HCT116 (cell line): Measurements from ENCODE around the gene PPP1R2C. TPM values are rescaled to one million over a fixed set of nuclear protein-coding genes. Genes with fewer than 3 reads are reported as not detected.

Source experiments
- ATAC-seq: fragments of 200-7000 bp; cut with Tn5 transposase; 2 replicates; pipeline ENCODE4 v1.9.1; 2020; ENCODE audit warnings: mild to moderate bottlenecking, moderate library complexity
- BruUV-seq: library from RNA; stranded (reverse); fragments of 400-500 nt; replicated peaks from 2 replicates; lab custom pipeline; 2021; lab: Mats Ljungman, UMichigan
- CTCF ChIA-PET: fragments of 300-600 bp; sonication (Branson Sonifier 250); formaldehyde crosslinking; loops from one replicate; lab custom pipeline; 2021; ENCODE audit warnings: antibody characterized with exemption; lab: Charles Lee
- POLR2A ChIA-PET: fragments of 300-600, 350-600 bp; sonication (Branson Sonifier 250); formaldehyde crosslinking; loops from one replicate; lab custom pipeline; 2021; ENCODE audit warnings: antibody characterized with exemption; lab: Charles Lee
- RAD21 ChIA-PET, 2 experiments: fragments of 300-600 bp; sonication (Branson Sonifier 250); formaldehyde crosslinking; loops; one replicate each; lab custom pipeline; 2023; ENCODE audit warnings: low total read pairs in 2 of 2; ENCODE audit not compliant: uncharacterized antibody in 2 of 2, unreplicated experiment in 2 of 2, low non-redundant PET in 1 of 2; lab: Charles Lee
- DNase-seq: peaks from one replicate; pipeline ENCODE4 v3.0.0-alpha.2; 2010; ENCODE audit warnings: low read depth, low spot score
- H2AFZ ChIP-seq: fragments of 200-600 bp; shearing (Covaris generic), sonication (generic); 2 replicates; pipeline ENCODE4 v1.6.1; 2017; ENCODE audit warnings: low read depth, mixed run types, mixed read lengths, antibody characterized with exemption, low read length; ENCODE audit not compliant: poor library complexity, severe bottlenecking
- H3K27ac ChIP-seq: 2 replicates; pipeline ENCODE4 v1.5.1; 2012; ENCODE audit warnings: low read depth, low read length
- H3K27me3 ChIP-seq: fragments of 200-600 bp; sonication (generic); 2 replicates; pipeline ENCODE4 v1.6.1; 2016; ENCODE audit warnings: mixed run types, low read length, mixed read lengths; ENCODE audit not compliant: insufficient read depth
- H3K36me3 ChIP-seq, 2 experiments: fragments of 200-500 bp in 1 of 2; fragments of 200-600 bp in 1 of 2; sonication (Bioruptor generic) in 1 of 2; sonication (generic) in 1 of 2; 2 replicates each; pipeline versions ENCODE4 v1.5.1 to v1.6.1; 2014 to 2016; ENCODE audit warnings: low read length in 2 of 2, inconsistent platforms in 1 of 2, mixed read lengths in 1 of 2, mixed run types in 1 of 2; ENCODE audit not compliant: insufficient read depth in 2 of 2, control insufficient read depth in 1 of 2
- H3K4me1 ChIP-seq, 2 experiments: fragments of 200-600 bp in 1 of 2; sonication (generic) in 1 of 2; 2 replicates each; pipeline versions ENCODE4 v1.5.1 to v1.6.1; 2012 to 2017; ENCODE audit warnings: low read length in 2 of 2, inconsistent platforms in 1 of 2, mild to moderate bottlenecking in 1 of 2, mixed read lengths in 1 of 2, mixed run types in 1 of 2, moderate library complexity in 1 of 2; ENCODE audit not compliant: insufficient read depth in 2 of 2, control insufficient read depth in 1 of 2
- H3K4me2 ChIP-seq: fragments of 200-600 bp; sonication (generic); 2 replicates; pipeline ENCODE4 v1.6.1; 2017; ENCODE audit warnings: mixed run types, low read length, mixed read lengths
- H3K4me3 ChIP-seq, 2 experiments: fragments of 200-600 bp in 1 of 2; sonication (generic) in 1 of 2; replicated peaks in 1 of 2; 2 replicates each; pipeline ENCODE4 v1.5.1; 2011 to 2016; ENCODE audit warnings: low read length in 2 of 2, control low read depth in 1 of 2, low read depth in 1 of 2, mild to moderate bottlenecking in 1 of 2, mixed read lengths in 1 of 2, mixed run types in 1 of 2
- H3K79me2 ChIP-seq: fragments of 200-600 bp; sonication (generic); 2 replicates; pipeline ENCODE4 v1.6.1; 2017; ENCODE audit warnings: mild to moderate bottlenecking, mixed run types, low read length, moderate library complexity, mixed read lengths; ENCODE audit not compliant: insufficient read depth
- H3K9ac ChIP-seq: fragments of 200-600 bp; sonication (generic); 2 replicates; pipeline ENCODE4 v1.6.1; 2016; ENCODE audit warnings: low read length, mixed read lengths
- H3K9me2 ChIP-seq: fragments of 200-600 bp; sonication (generic), shearing (Covaris generic); 2 replicates; pipeline ENCODE4 v1.6.1; 2017; ENCODE audit warnings: mixed run types, mild to moderate bottlenecking, moderate library complexity; ENCODE audit not compliant: insufficient read depth
- H3K9me3 ChIP-seq, 2 experiments: fragments of 200-500 bp in 1 of 2; fragments of 200-600 bp in 1 of 2; sonication (Bioruptor generic) in 1 of 2; sonication (generic) in 1 of 2; 2 replicates each; pipeline ENCODE4 v1.6.1; 2014 to 2017; ENCODE audit warnings: low read length in 2 of 2, mixed read lengths in 2 of 2, inconsistent platforms in 1 of 2, low read depth in 1 of 2, mild to moderate bottlenecking in 1 of 2, mixed run types in 1 of 2, moderate library complexity in 1 of 2; ENCODE audit not compliant: control insufficient read depth in 1 of 2, insufficient read depth in 1 of 2
- H4K20me1 ChIP-seq: fragments of 200-600 bp; sonication (generic), shearing (Covaris generic); 2 replicates; pipeline ENCODE4 v1.6.1; 2017; ENCODE audit warnings: mixed run types, mild to moderate bottlenecking, moderate library complexity; ENCODE audit not compliant: insufficient read depth
- ATF3 ChIP-seq: IDR thresholded peaks from 2 replicates; pipeline ENCODE4 v1.6.1; 2012
- CBX3 ChIP-seq: IDR thresholded peaks from 2 replicates; pipeline ENCODE4 v1.6.1; 2012; ENCODE audit warnings: low read depth
- CEBPB ChIP-seq: IDR thresholded peaks from 2 replicates; pipeline ENCODE4 v1.6.1; 2012; ENCODE audit warnings: low read depth
- CTCF ChIP-seq, 3 experiments: fragments of 200-600 bp in 1 of 3; sonication (generic) in 1 of 3; IDR thresholded peaks in 2 of 3; conservative IDR thresholded peaks in 1 of 3; 2 replicates each; pipeline ENCODE4 v1.5.1; 2012 to 2017; ENCODE audit warnings: low read depth in 2 of 3, low read length in 2 of 3, antibody characterized with exemption in 1 of 3, borderline replicate concordance in 1 of 3, control low read depth in 1 of 3, mild to moderate bottlenecking in 1 of 3, mixed read lengths in 1 of 3, mixed run types in 1 of 3, moderate library complexity in 1 of 3; ENCODE audit not compliant: insufficient read depth in 1 of 3
- EZH2 ChIP-seq: fragments of 200-600 bp; sonication (generic); IDR thresholded peaks from 2 replicates; pipeline ENCODE4 v1.6.1; 2017; ENCODE audit warnings: antibody characterized with exemption, mixed run types
- EZH2phosphoT487 ChIP-seq: fragments of 200-600 bp; IDR thresholded peaks from 2 replicates; pipeline ENCODE4 v1.6.1; 2018; ENCODE audit warnings: antibody characterized with exemption, borderline replicate concordance
- FOSL1 ChIP-seq: IDR thresholded peaks from 2 replicates; pipeline ENCODE4 v1.6.1; 2012; ENCODE audit warnings: low read depth
- JUND ChIP-seq: IDR thresholded peaks from 2 replicates; pipeline ENCODE4 v1.6.1; 2012
- POLR2A ChIP-seq: IDR thresholded peaks from 2 replicates; pipeline ENCODE4 v1.7.0; 2011; ENCODE audit warnings: borderline replicate concordance; ENCODE audit not compliant: insufficient read depth, insufficient read length; ENCODE audit errors: extremely low read depth
- POLR2AphosphoS5 ChIP-seq: IDR thresholded peaks from 2 replicates; pipeline ENCODE4 v1.6.1; 2011; ENCODE audit warnings: mild to moderate bottlenecking, low read depth, low read length, moderate library complexity
- RAD21 ChIP-seq: IDR thresholded peaks from 2 replicates; pipeline ENCODE4 v1.6.1; 2012; ENCODE audit warnings: low read depth, mild to moderate bottlenecking
- REST ChIP-seq: IDR thresholded peaks from 2 replicates; pipeline ENCODE4 v1.6.1; 2012; ENCODE audit warnings: low read depth
- SP1 ChIP-seq: IDR thresholded peaks from 2 replicates; pipeline ENCODE4 v1.6.1; 2012; ENCODE audit warnings: low read depth
- TCF7L2 ChIP-seq: IDR thresholded peaks from 2 replicates; pipeline ENCODE4 v1.7.0; 2011; ENCODE audit warnings: borderline replicate concordance, inconsistent platforms; ENCODE audit not compliant: insufficient read depth, insufficient read length; ENCODE audit errors: extremely low read depth
- ZBTB33 ChIP-seq: IDR thresholded peaks from 2 replicates; pipeline ENCODE4 v1.6.1; 2011; ENCODE audit warnings: mild to moderate bottlenecking, low read length, moderate library complexity; ENCODE audit not compliant: insufficient replicate concordance; ENCODE audit errors: extremely low read depth
- ZFX ChIP-seq: fragments of 450-650 bp; IDR thresholded peaks from 2 replicates; pipeline ENCODE4 v1.6.1; 2017
- ZNF274 ChIP-seq: fragments of 200-500 bp; sonication (Bioruptor generic); IDR thresholded peaks from 2 replicates; pipeline ENCODE4 v1.6.1; 2014; ENCODE audit warnings: mild to moderate bottlenecking, low read depth, low read length, inconsistent platforms
- intact Hi-C: fragments of 100-400 bp; cut with micrococcal nuclease; formaldehyde crosslinking; loops from 2 replicates; pipeline ENCODE4 v1.10.0; 2022
- total RNA-seq: library from RNA; stranded (reverse); gene quantifications from one replicate; pipeline ENCODE4 v1.2.1, GENCODE V29; 2021; ENCODE audit not compliant: unreplicated experiment

The PPP1R2C gene
- total RNA-seq, 1 experiment from 2014 or later = not detected

GRCh38 chrX:42824541-42824940 lies 46.6 kb upstream of the PPP1R2C start:
- H3K9me3 ChIP-seq = no peaks in the 10 kb centered on the region
- no peak overlapping the region for H3K4me2 ChIP-seq
- no peaks in the 10 kb centered on the region for H3K36me3 ChIP-seq
- no peak for ATAC-seq
- POLR2A ChIA-PET = no interaction called here
- no peaks in the 10 kb centered on the region for H3K9me2 ChIP-seq
- no peak for TF ChIP-seq EZH2
- TF ChIP-seq RAD21 = no peak
- no peak for TF ChIP-seq FOSL1
- TF ChIP-seq SP1 = no peak
- no peak for TF ChIP-seq TCF7L2
- TF ChIP-seq ZNF274 = no peak
- no peak for TF ChIP-seq POLR2A
- TF ChIP-seq REST = no peak
- TF ChIP-seq CTCF (IDR thresholded peaks at IDR 0.05 in 2 of 3, conservative IDR thresholded peaks at IDR 0.05 in 1 of 3; ENCODE audit: borderline replicate concordance in 1 of 3, insufficient read depth in 1 of 3, low read depth in 2 of 3, low read length in 2 of 3) = no peak
- TF ChIP-seq ZFX = no peak
- TF ChIP-seq CEBPB = no peak
- no peak for TF ChIP-seq ATF3
- TF ChIP-seq CBX3 = no peak
- no peak for TF ChIP-seq EZH2phosphoT487
- TF ChIP-seq POLR2AphosphoS5 = no peak
- no peak for TF ChIP-seq JUND
- TF ChIP-seq ZBTB33 = no peak
- TF ChIP-seq, all 23 proteins: peak for 0
- BruUV-seq = no TSS peak
- H3K79me2 ChIP-seq = no peaks in the 10 kb centered on the region
- no peak overlapping the region for H2AFZ ChIP-seq
- ChIA-PET CTCF (no interaction called here), RAD21 (no interaction called here)
- intact Hi-C loops = no loop called here
- DNase-seq = no peak
- no peak overlapping the region for H3K9ac ChIP-seq
- no peak overlapping the region for H3K27ac ChIP-seq
- H3K4me1 ChIP-seq = no peaks in the 10 kb centered on the region
- no peaks in the 10 kb centered on the region for H4K20me1 ChIP-seq
- H3K27me3 ChIP-seq = no peaks in the 10 kb centered on the region
- H3K4me3 ChIP-seq = no peak overlapping the region
